GM20000 (cell line): ENCODE measurements around the gene CARS2.

Source experiments
- DNase-seq: peaks from one replicate; pipeline ENCODE4 v3.0.0; 2012; ENCODE audit warnings: low spot score
- CTCF ChIP-seq: IDR thresholded peaks from 2 replicates; pipeline ENCODE4 v1.5.1; 2012; ENCODE audit warnings: mild to moderate bottlenecking, control low read depth; ENCODE audit errors: extremely low read depth, missing control alignments

The CARS2 gene

GRCh38 chr13:110592665-110593064 lies 113.3 kb downstream of the CARS2 start:
- no peak for DNase-seq
- TF ChIP-seq CTCF: no peak
